Psoas muscle (tissue), 8 donors: Measurements from ENCODE around the gene DOCK2. TPM values are rescaled to one million over a fixed set of nuclear protein-coding genes. Genes with fewer than 3 reads are reported as not detected.

Experiments
- ATAC-seq, 4 donors: fragments of 200-7000 bp; cut with Tn5 transposase; one replicate each; pipeline ENCODE4 v1.9.1; 2020; ENCODE audit warnings: moderate library complexity in 3 of 4, mild to moderate bottlenecking in 2 of 4
- DNase-seq, 2 donors: peaks; one replicate each; pipeline ENCODE4 v3.0.0-alpha.2; 2020
- H3K27ac ChIP-seq: fragments of 200-600 bp; one replicate; pipeline ENCODE4 v1.8.0; 2022
- H3K27me3 ChIP-seq, 3 donors: fragments of 200-600 bp in 1 of 3; one replicate each; pipeline versions ENCODE4 v1.6.1 to v1.8.0; 2013 to 2022; ENCODE audit warnings: low read length in 2 of 3, mild to moderate bottlenecking in 2 of 3, moderate library complexity in 1 of 3; ENCODE audit not compliant: insufficient read depth in 3 of 3
- H3K36me3 ChIP-seq, 2 donors: fragments of 200-600 bp in 1 of 2; one replicate each; pipeline versions ENCODE4 v1.6.1 to v1.8.0; 2013 to 2022; ENCODE audit warnings: low read depth in 1 of 2, mild to moderate bottlenecking in 1 of 2, moderate library complexity in 1 of 2; ENCODE audit not compliant: insufficient read depth in 1 of 2
- H3K4me1 ChIP-seq: fragments of 200-600 bp; one replicate; pipeline ENCODE4 v1.8.0; 2022
- H3K4me3 ChIP-seq: fragments of 200-600 bp; one replicate; pipeline ENCODE4 v1.8.0; 2022; ENCODE audit warnings: mild to moderate bottlenecking
- H3K9me3 ChIP-seq: fragments of 200-600 bp; one replicate; pipeline ENCODE4 v1.8.0; 2022
- CTCF ChIP-seq: fragments of 200-600 bp; IDR thresholded peaks from one replicate; pipeline ENCODE4 v1.8.0; 2022; ENCODE audit warnings: antibody characterized with exemption
- WGBS, 3 donors: extraction: QIAGEN DNeasy Blood & Tissue Kit; methylation state at CpG; one replicate each; pipeline versions ENCODE4 v1.1.6 to v1.1.7; 2013; 5-methylcytosine and 5-hydroxymethylcytosine counted together
- intact Hi-C, 2 donors: fragments of 100-400 bp; cut with DNase I; formaldehyde crosslinking; loops; one replicate each; pipeline versions ENCODE4 v1.11.0 to v1.14.2; 2022
- polyA plus RNA-seq, 3 donors: library from polyadenylated mRNA; stranded (reverse); fragments of 200-250 nt; gene quantifications; one replicate each; pipeline ENCODE4 v1.2.3, GENCODE V29; 2013
- total RNA-seq, 4 donors: library from RNA; stranded (reverse); fragmentation: NEBNext Ultra II Directional in 2 of 4; extraction: Animal tissue kit (Norgen Biotek cat#: 25700) in 2 of 4; gene quantifications; one replicate each; pipeline versions ENCODE4 v1.2.1 to v1.2.4, GENCODE V29; 2021 to 2023
- donor health status: healthy with polysubstance abuse.
- donor health status: DM: no; HTN: no; CAD: no; lungs with moderate emphysema.
- donor health status: Bipolar disorder and iron deficiency.
- donor health status: healthy.
- donor health status: DM: yes; HTN: yes; CAD: no.
- donor health status: DM: no; HTN: no; CAD: no.
- donor health status: DM: no; HTN: no; CAD: no.
- donor health status: DM: yes; HTN: yes; CAD: no.

The DOCK2 gene
- total and polyA plus RNA-seq, 7 donors = 0.37 to 4.4 (median 3.5) TPM

GRCh38 chr5:169753795-169754194 lies 116.7 kb downstream of the DOCK2 start:
- Histone ChIP-seq H3K27me3 (no peaks in the 10 kb centered on the region), H3K36me3 (no peaks in the 10 kb centered on the region), H3K4me3 (no peak overlapping the region), H3K27ac (no peak overlapping the region), H3K9me3 (no peaks in the 10 kb centered on the region), H3K4me1 (no peaks in the 10 kb centered on the region)
- ATAC-seq (no peak), DNase-seq (no peak)
- 63 to 70% (median 68%) methylated on average over 2 of the region's 2 CpGs for WGBS, 3 donors
- intact Hi-C loops = no loop called here
- TF ChIP-seq CTCF = no peak

- DNase-seq (no peak), ATAC-seq (no peak)
- Histone ChIP-seq H3K4me1 (no peaks in the 10 kb centered on the region), H3K27ac (no peak overlapping the region), H3K9me3 (no peaks in the 10 kb centered on the region), H3K4me3 (no peak overlapping the region), H3K36me3 (no peaks in the 10 kb centered on the region), H3K27me3 (no peaks in the 10 kb centered on the region)
- intact Hi-C loops = no loop called here
- no peak for TF ChIP-seq CTCF
These were observed 117.7 kb downstream of the DOCK2 start for GRCh38 chr5:169754737-169755136.

- H3K27me3 ChIP-seq = no peaks in the 10 kb centered on the region
- H3K4me1 ChIP-seq = no peaks in the 10 kb centered on the region
- no peak overlapping the region for H3K4me3 ChIP-seq
- H3K36me3 ChIP-seq = no peaks in the 10 kb centered on the region
- DNase-seq = no peak
- TF ChIP-seq CTCF = no peak
- no peak for ATAC-seq
- intact Hi-C loops = no loop called here
- H3K9me3 ChIP-seq = no peaks in the 10 kb centered on the region
- WGBS, 3 donors = 83 to 87% (median 85%) methylated on average over 10 of the region's 10 CpGs
- no peak overlapping the region for H3K27ac ChIP-seq
These were observed 119.1 kb downstream of the DOCK2 start for GRCh38 chr5:169756071-169756765.

GRCh38 chr5:169757016-169757415 lies 119.9 kb downstream of the DOCK2 start:
- intact Hi-C loops = no loop called here

More at GRCh38 chr5:169757016-169757415, 119.9 kb downstream of the DOCK2 start:
- Histone ChIP-seq H3K27ac (no peak overlapping the region), H3K36me3 (no peaks in the 10 kb centered on the region), H3K4me1 (no peaks in the 10 kb centered on the region), H3K4me3 (no peak overlapping the region), H3K27me3 (no peaks in the 10 kb centered on the region), H3K9me3 (no peaks in the 10 kb centered on the region)
- no peak for TF ChIP-seq CTCF
- ATAC-seq (no peak), DNase-seq (no peak)
- WGBS, 3 donors = 92 to 97% (median 95%) methylated on average over 1 of the region's 1 CpG
